Right forelimb (tissue), 1 donor: Measurements from ENCODE around the gene ADGRG3.
"Not testable (repeated sequence)": the region's sequence is repeated elsewhere in the genome, so short reads cannot be mapped to it uniquely, and the experiment has no call there.

Source experiments
- DNase-seq: peaks from one replicate; pipeline ENCODE4 v3.0.0-alpha.2; 2018

ADGRG3 gene

GRCh38 chr16:57723170-57723569, 55.1 kb downstream of the ADGRG3 start:
- DNase-seq: no peak

- DNase-seq: no peak
These were observed 56.4 kb downstream of the ADGRG3 start for GRCh38 chr16:57724531-57724930.

GRCh38 chr16:57725151-57725550, 57.0 kb downstream of the ADGRG3 start:
- no peak for DNase-seq

- DNase-seq: no peak
These were observed 57.4 kb downstream of the ADGRG3 start for GRCh38 chr16:57725554-57725953.

- DNase-seq: no peak
These were observed 57.9 kb downstream of the ADGRG3 start for GRCh38 chr16:57725976-57726375.

- DNase-seq: no peak
These were observed 58.4 kb downstream of the ADGRG3 start for GRCh38 chr16:57726433-57726947.

GRCh38 chr16:57727610-57728009, 59.5 kb downstream of the ADGRG3 start:
- DNase-seq: no peak

- DNase-seq: no peak
These were observed 60.5 kb downstream of the ADGRG3 start for GRCh38 chr16:57728336-57729181.

GRCh38 chr16:57729182-57729484, 61.0 kb downstream of the ADGRG3 start:
- no peak for DNase-seq

GRCh38 chr16:57729852-57730251, 61.7 kb downstream of the ADGRG3 start:
- not testable (repeated sequence) for DNase-seq

GRCh38 chr16:57730771-57731730, 62.9 kb downstream of the ADGRG3 start:
- no peak for DNase-seq

GRCh38 chr16:57732037-57732436, 63.9 kb downstream of the ADGRG3 start:
- DNase-seq: no peak

GRCh38 chr16:57732714-57733113, 64.6 kb downstream of the ADGRG3 start:
- DNase-seq: no peak

GRCh38 chr16:57734308-57734924, 66.3 kb downstream of the ADGRG3 start:
- DNase-seq: no peak

GRCh38 chr16:57734925-57735754, 67.0 kb downstream of the ADGRG3 start:
- peak; percentile 99 for DNase-seq

GRCh38 chr16:57735755-57736418, 67.8 kb downstream of the ADGRG3 start, which contains the start of gene KATNB1:
Gene KATNB1, plus strand, starts transcription at chr16:57735770. Its CDS starts 1,474 bp downstream, at chr16:57737244.
- DNase-seq: no peak

GRCh38 chr16:57736419-57737351, 68.6 kb downstream of the ADGRG3 start:
- DNase-seq: peak; percentile 75

- DNase-seq: no peak
These were observed 70.7 kb downstream of the ADGRG3 start for GRCh38 chr16:57738844-57739243.
